Endothelial cell of umbilical vein (primary cell): ENCODE results near the gene STX8. TPM values are rescaled to one million over a fixed set of nuclear protein-coding genes. Genes with fewer than 3 reads are reported as not detected.

Source experiments
- BruUV-seq: library from RNA; stranded (reverse); fragments of 400-500 nt; replicated peaks from 2 replicates; lab custom pipeline; 2021; lab: Mats Ljungman, UMichigan
- CTCF ChIA-PET: fragments of 300-600, 350-600 bp; sonication (Branson Sonifier 250); formaldehyde crosslinking; loops from one replicate; lab custom pipeline; 2021; ENCODE audit warnings: antibody characterized with exemption, inconsistent platforms; lab: Charles Lee
- POLR2A ChIA-PET: fragments of 300-600, 350-600 bp; sonication (Branson Sonifier 250); formaldehyde crosslinking; loops from one replicate; lab custom pipeline; 2021; ENCODE audit warnings: antibody characterized with exemption, inconsistent platforms; lab: Charles Lee
- DNase-seq: peaks from one replicate; pipeline ENCODE4 v3.0.0-alpha.2; 2011; ENCODE audit warnings: low read depth, low spot score
- FAIRE-seq: peaks from 2 replicates; lab custom pipeline; 2011; peaks lifted over from hg19 to GRCh38; lab: Jason Lieb, UNC
- H2AFZ ChIP-seq: 2 replicates; pipeline ENCODE4 v1.6.0; 2012; ENCODE audit warnings: low read depth, low read length, control low read depth, inconsistent platforms
- H3K27ac ChIP-seq: 2 replicates; pipeline ENCODE4 v1.5.1; 2011; ENCODE audit warnings: low read depth, mild to moderate bottlenecking, control low read depth, low read length, moderate library complexity; ENCODE audit not compliant: insufficient read depth
- H3K27me3 ChIP-seq, 2 experiments: 2 replicates each; pipeline versions ENCODE4 v1.6.0 to v1.6.1; 2011; ENCODE audit warnings: low read length in 2 of 2, mixed read lengths in 1 of 2; ENCODE audit not compliant: control insufficient read depth in 2 of 2, insufficient read depth in 2 of 2
- H3K36me3 ChIP-seq, 2 experiments: 2 replicates in 1 of 2; 3 replicates in 1 of 2; pipeline ENCODE4 v1.5.1; 2011; ENCODE audit warnings: low read length in 2 of 2, mild to moderate bottlenecking in 1 of 2, moderate library complexity in 1 of 2; ENCODE audit not compliant: control insufficient read depth in 2 of 2, insufficient read depth in 2 of 2; ENCODE audit errors: extremely low read depth in 1 of 2
- H3K4me1 ChIP-seq: 3 replicates; pipeline ENCODE4 v1.5.1; 2011; ENCODE audit warnings: mild to moderate bottlenecking, low read length; ENCODE audit not compliant: control insufficient read depth, insufficient read depth; ENCODE audit errors: extremely low read depth
- H3K4me2 ChIP-seq: 2 replicates; pipeline ENCODE4 v1.6.1; 2011; ENCODE audit warnings: low read length, control low read depth, mixed read lengths; ENCODE audit not compliant: insufficient read depth
- H3K4me3 ChIP-seq, 3 experiments: fragments of 200-600 bp in 1 of 3; sonication (generic), shearing (Covaris generic) in 1 of 3; replicated peaks in 1 of 3; 2 replicates each; pipeline ENCODE4 v1.5.1; 2011 to 2016; ENCODE audit warnings: control low read depth in 3 of 3, low read length in 3 of 3, mild to moderate bottlenecking in 2 of 3, inconsistent platforms in 1 of 3, low read depth in 1 of 3, moderate library complexity in 1 of 3; ENCODE audit not compliant: insufficient read depth in 1 of 3
- H3K79me2 ChIP-seq: 2 replicates; pipeline ENCODE4 v1.6.0; 2012; ENCODE audit warnings: low read length, inconsistent platforms; ENCODE audit not compliant: control insufficient read depth, insufficient read depth
- H3K9ac ChIP-seq: replicated peaks from 2 replicates; pipeline ENCODE3; 2011; ENCODE audit warnings: low read length, control low read depth; ENCODE audit not compliant: insufficient read depth; ENCODE audit errors: extremely low read depth
- H3K9me1 ChIP-seq: replicated peaks from 3 replicates; pipeline ENCODE4 v1.6.0; 2011; ENCODE audit warnings: mild to moderate bottlenecking, low read length; ENCODE audit not compliant: control insufficient read depth, insufficient read depth; ENCODE audit errors: extremely low read depth
- H3K9me3 ChIP-seq: replicated peaks from 2 replicates; pipeline ENCODE4 v1.5.1; 2012; ENCODE audit warnings: low read length, inconsistent platforms; ENCODE audit not compliant: control insufficient read depth, insufficient read depth
- H4K20me1 ChIP-seq: replicated peaks from 2 replicates; pipeline ENCODE3; 2011; ENCODE audit warnings: mild to moderate bottlenecking, low read length; ENCODE audit not compliant: control insufficient read depth, insufficient read depth; ENCODE audit errors: extremely low read depth
- EZH2 ChIP-seq: IDR thresholded peaks from 2 replicates; pipeline ENCODE4 v1.6.1; 2012; ENCODE audit warnings: borderline replicate concordance, low read depth, mild to moderate bottlenecking, moderate library complexity, low read length, inconsistent platforms; ENCODE audit not compliant: severe bottlenecking
- FOS ChIP-seq: IDR thresholded peaks from 2 replicates; pipeline ENCODE4 v1.6.1; 2011; ENCODE audit warnings: mild to moderate bottlenecking, low read length, moderate library complexity, borderline replicate concordance; ENCODE audit not compliant: insufficient read depth
- GATA2 ChIP-seq: IDR thresholded peaks from 2 replicates; pipeline ENCODE4 v1.7.0; 2011; ENCODE audit warnings: low read depth, mild to moderate bottlenecking, moderate library complexity, mixed read lengths, low read length; ENCODE audit not compliant: insufficient read length, insufficient read depth
- JUN ChIP-seq: IDR thresholded peaks from 2 replicates; pipeline ENCODE4 v1.6.1; 2011; ENCODE audit warnings: borderline replicate concordance, low read depth; ENCODE audit not compliant: insufficient read length, insufficient read depth
- MYC ChIP-seq: IDR thresholded peaks from one replicate; pipeline ENCODE4 v1.6.1; 2011; ENCODE audit warnings: mild to moderate bottlenecking, low read depth, low read length
- POLR2A ChIP-seq: IDR thresholded peaks from 2 replicates; pipeline ENCODE4 v1.6.1; 2012; ENCODE audit warnings: low read depth, mild to moderate bottlenecking, control low read depth, low read length
- POLR2AphosphoS5 ChIP-seq: IDR thresholded peaks from 2 replicates; pipeline ENCODE4 v1.6.1; 2012; ENCODE audit warnings: low read depth, mild to moderate bottlenecking, control low read depth, low read length, moderate library complexity; ENCODE audit not compliant: insufficient read depth
- dilution Hi-C: fragments of 300-500 bp; cut with MboI; formaldehyde crosslinking; loops from one replicate; pipeline ENCODE4 v1.15.0; 2019; ENCODE audit warnings: low sequenced_read_pairs; ENCODE audit not compliant: extremely low pct_ligation_motif_present
- intact Hi-C: fragments of 100-400 bp; cut with micrococcal nuclease; formaldehyde crosslinking; loops from one replicate; pipeline ENCODE4 v1.10.0; 2022
- polyA plus RNA-seq, 4 experiments: library from polyadenylated mRNA; depleted of rRNA in 3 of 4; stranded (reverse) in 3 of 4; unstranded in 1 of 4; fragments of >200 nt; gene quantifications; 2 replicates each; pipeline versions ENCODE4 v1.2.1 to v1.2.3, GENCODE V29; 2011 to 2012; ENCODE audit warnings: missing spikeins in 1 of 4
- total RNA-seq: library from RNA; stranded (reverse); gene quantifications from 2 replicates; pipeline ENCODE4 v1.2.3, GENCODE V29; 2021
- TF ChIP-seq, protein P1 (sequence below): IDR thresholded peaks from 2 replicates; pipeline ENCODE4 v1.6.1; 2011; ENCODE audit not compliant: insufficient read depth, insufficient read length
- TF ChIP-seq, protein P2 (sequence below), 2 donors: IDR thresholded peaks; 1 replicate in 1 of 2; 2 replicates in 1 of 2; pipeline ENCODE4 v1.5.1; 2011; ENCODE audit warnings: low read length in 2 of 2, mild to moderate bottlenecking in 2 of 2, moderate library complexity in 2 of 2, control low read depth in 1 of 2, inconsistent platforms in 1 of 2, low read depth in 1 of 2; ENCODE audit not compliant: insufficient read depth in 1 of 2; ENCODE audit errors: extremely low read depth in 1 of 2

Gene STX8
- total and polyA plus RNA-seq, 2 donors (not counting 3 experiments of a cell fraction or from before 2014, with no cell fraction given) = 25.9 to 67.3 TPM

DNA sequence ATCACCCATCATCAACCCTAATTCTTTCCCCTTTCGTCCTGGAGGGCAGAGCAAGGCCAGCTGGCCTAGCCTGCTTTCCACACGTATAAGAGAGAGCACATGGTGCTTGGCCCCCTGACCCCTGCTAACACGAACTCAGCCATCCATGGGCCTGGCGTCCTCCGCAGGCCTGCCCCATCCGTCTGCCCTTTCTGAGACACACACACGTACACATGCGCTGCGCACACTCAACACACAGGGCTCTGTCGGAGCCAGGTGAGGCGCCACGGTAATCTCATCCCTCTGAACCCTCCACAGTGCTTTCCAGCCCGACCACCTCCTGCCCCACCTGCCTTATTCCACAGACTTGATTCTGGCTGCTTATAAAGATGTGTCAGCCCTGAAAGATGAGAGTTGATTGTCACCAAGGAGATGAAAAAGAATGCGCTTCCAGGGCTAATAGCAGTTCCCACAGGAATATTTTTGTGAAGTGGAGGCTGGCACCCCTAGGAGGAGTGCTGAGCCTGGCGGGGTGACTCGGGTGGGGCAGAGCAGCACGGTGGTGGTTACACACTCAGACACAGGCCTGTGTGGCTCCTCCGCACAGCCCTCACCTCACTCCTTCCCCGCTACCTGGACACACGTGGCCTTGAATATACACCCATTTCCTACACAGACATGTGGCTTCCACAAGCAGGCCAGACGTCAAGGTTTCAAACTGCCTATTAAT is 326.2 kb downstream of the STX8 start:
- Histone ChIP-seq H3K9me3 (no peaks in the 10 kb centered on the region), H3K9ac (no peak overlapping the region), H3K36me3 (peaks cover 0 to 3% of the 10 kb centered on the region in 2 experiments), H3K4me1 (no peaks in the 10 kb centered on the region), H4K20me1 (no peaks in the 10 kb centered on the region), H3K27ac (no peak overlapping the region), H3K9me1 (no peaks in the 10 kb centered on the region), H2AFZ (no peak overlapping the region), H3K4me3 (no peak overlapping the region), H3K4me2 (no peak overlapping the region), H3K79me2 (no peaks in the 10 kb centered on the region), H3K27me3 (no peaks in the 10 kb centered on the region)
- BruUV-seq = no TSS peak
- DNase-seq (no peak), FAIRE-seq (no peak)
- TF ChIP-seq FOS = no peak
- TF ChIP-seq, protein P1, sequence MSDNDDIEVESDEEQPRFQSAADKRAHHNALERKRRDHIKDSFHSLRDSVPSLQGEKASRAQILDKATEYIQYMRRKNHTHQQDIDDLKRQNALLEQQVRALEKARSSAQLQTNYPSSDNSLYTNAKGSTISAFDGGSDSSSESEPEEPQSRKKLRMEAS = no peak
- no peak for TF ChIP-seq POLR2AphosphoS5
- TF ChIP-seq EZH2 = no peak
- TF ChIP-seq, protein P2, sequence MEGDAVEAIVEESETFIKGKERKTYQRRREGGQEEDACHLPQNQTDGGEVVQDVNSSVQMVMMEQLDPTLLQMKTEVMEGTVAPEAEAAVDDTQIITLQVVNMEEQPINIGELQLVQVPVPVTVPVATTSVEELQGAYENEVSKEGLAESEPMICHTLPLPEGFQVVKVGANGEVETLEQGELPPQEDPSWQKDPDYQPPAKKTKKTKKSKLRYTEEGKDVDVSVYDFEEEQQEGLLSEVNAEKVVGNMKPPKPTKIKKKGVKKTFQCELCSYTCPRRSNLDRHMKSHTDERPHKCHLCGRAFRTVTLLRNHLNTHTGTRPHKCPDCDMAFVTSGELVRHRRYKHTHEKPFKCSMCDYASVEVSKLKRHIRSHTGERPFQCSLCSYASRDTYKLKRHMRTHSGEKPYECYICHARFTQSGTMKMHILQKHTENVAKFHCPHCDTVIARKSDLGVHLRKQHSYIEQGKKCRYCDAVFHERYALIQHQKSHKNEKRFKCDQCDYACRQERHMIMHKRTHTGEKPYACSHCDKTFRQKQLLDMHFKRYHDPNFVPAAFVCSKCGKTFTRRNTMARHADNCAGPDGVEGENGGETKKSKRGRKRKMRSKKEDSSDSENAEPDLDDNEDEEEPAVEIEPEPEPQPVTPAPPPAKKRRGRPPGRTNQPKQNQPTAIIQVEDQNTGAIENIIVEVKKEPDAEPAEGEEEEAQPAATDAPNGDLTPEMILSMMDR (IDR thresholded peaks at IDR 0.05; ENCODE audit: extremely low read depth in 1 of 2, insufficient read depth in 1 of 2, low read depth in 1 of 2, low read length in 2 of 2) = no peak
- no peak for TF ChIP-seq GATA2
- no peak for TF ChIP-seq POLR2A
- TF ChIP-seq MYC = no peak
- no peak for TF ChIP-seq JUN
- intact Hi-C loops (no loop called here), dilution Hi-C loops (no loop called here)
- POLR2A ChIA-PET = no interaction called here
- CTCF ChIA-PET = interaction anchor here (1.7 kb wide), 1 partner anchor 10 kb away, joined by 6 read pairs; no protein-coding TSS in a partner anchor
